Measurements from ENCODE around the gene DYNLT1.

DYNLT1 gene

DNA sequence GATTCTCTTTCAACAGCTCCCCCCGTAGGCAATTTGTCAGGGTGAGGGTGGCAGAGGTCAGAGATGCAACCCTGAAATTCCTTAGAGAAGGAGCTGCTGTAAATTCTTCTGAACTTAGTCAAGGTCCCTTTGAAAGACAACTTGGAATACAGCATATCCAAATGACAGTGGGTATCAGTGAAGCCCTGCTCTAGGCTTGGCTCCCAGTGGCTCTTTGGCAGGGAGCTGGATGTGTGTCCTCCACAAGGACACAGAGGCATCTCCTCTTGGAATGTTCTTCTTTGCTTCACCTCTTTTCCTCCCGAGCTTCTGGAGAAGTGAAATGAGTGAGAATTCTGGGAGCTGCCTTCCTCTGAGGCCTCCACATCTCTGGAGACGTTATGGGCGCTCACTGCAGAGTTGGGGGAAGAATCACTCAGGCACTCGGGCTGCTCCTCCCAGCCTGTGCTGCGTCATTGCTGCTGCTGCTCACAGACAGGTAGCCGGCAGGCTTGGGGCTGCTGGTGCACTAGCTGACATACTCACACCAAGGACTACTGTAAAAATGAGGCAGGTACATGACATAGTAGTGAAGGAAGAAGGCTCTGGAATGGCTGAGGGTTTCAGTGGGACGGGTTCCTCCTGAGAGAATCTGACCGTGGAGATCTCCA lies 34.1 kb downstream of the DYNLT1 start:
- Histone ChIP-seq H3K79me2 (ENCODE audit: insufficient read depth, low read length) (no peaks in the 10 kb centered on the region), H3K9me2 (replicated peaks; ENCODE audit: low read depth, low read length) (no peaks in the 10 kb centered on the region), H3K9ac (ENCODE audit: low read depth, low read length, poor library complexity, severe bottlenecking) (no peak overlapping the region), H3K27me3 (ENCODE audit: insufficient read depth, low read length, poor library complexity, severe bottlenecking) (no peaks in the 10 kb centered on the region), H4K20me1 (ENCODE audit: insufficient read depth, low read length, poor library complexity, severe bottlenecking) (no peaks in the 10 kb centered on the region), H3K4me1 (ENCODE audit: insufficient read depth, low read length, poor library complexity, severe bottlenecking) (no peaks in the 10 kb centered on the region), H3K4me2 (ENCODE audit: low read depth, low read length, poor library complexity, severe bottlenecking) (no peak overlapping the region), H3K9me3 (ENCODE audit: insufficient read depth, low read depth, low read length) (no peaks in the 10 kb centered on the region), H2AFZ (ENCODE audit: low read length) (no peak overlapping the region), H3F3A (ENCODE audit: low read depth) (no peaks in the 10 kb centered on the region), H3K36me3 (ENCODE audit: insufficient read depth, low read length) (peaks cover 69% of the 10 kb centered on the region; the same call in 1 of the 2 replicates), H3K4me3 (ENCODE audit: low read length, poor library complexity, severe bottlenecking) (no peak overlapping the region)
- TF ChIP-seq, protein P1, sequence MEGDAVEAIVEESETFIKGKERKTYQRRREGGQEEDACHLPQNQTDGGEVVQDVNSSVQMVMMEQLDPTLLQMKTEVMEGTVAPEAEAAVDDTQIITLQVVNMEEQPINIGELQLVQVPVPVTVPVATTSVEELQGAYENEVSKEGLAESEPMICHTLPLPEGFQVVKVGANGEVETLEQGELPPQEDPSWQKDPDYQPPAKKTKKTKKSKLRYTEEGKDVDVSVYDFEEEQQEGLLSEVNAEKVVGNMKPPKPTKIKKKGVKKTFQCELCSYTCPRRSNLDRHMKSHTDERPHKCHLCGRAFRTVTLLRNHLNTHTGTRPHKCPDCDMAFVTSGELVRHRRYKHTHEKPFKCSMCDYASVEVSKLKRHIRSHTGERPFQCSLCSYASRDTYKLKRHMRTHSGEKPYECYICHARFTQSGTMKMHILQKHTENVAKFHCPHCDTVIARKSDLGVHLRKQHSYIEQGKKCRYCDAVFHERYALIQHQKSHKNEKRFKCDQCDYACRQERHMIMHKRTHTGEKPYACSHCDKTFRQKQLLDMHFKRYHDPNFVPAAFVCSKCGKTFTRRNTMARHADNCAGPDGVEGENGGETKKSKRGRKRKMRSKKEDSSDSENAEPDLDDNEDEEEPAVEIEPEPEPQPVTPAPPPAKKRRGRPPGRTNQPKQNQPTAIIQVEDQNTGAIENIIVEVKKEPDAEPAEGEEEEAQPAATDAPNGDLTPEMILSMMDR (conservative IDR thresholded peaks at IDR 0.05; ENCODE audit: low read length): no peak
- TF ChIP-seq EZH2phosphoT487 (IDR thresholded peaks at IDR 0.05; ENCODE audit: borderline replicate concordance): no peak

DNA sequence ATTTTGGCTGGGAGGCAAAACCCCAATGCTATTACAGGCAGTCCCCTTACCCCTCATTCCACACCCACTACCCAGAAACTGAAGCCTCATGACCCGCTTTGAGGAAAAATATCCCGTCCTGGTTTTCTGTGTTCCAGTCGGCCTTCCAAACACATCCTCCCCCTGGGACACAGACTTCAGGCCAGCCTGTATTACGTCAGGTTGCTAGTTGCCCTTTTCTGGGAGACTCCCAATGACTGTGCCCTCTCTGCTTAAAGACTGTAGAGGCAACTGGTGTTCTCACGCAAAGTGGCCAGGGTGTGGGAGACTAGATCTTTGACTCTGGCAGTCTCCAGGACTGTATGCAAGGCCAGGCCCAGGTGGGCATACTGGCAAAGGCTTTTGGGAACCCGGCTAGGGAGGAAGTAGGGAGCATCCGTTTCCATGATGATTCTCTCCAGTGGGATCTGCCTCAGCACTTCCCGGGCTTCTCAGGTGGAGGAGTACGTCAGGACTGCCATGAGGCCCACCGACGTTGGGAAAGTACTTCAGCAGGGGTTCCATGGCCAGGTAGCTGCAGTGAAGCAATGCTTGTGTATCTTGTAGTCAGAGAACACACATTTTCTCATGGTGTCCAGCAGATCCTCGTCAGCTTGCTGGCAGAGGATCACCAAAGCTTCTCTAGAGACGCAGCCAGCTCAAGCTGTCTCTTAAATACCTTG lies 34.9 kb downstream of the DYNLT1 start:
- H3K79me2 ChIP-seq (ENCODE audit: insufficient read depth, low read length): no peaks in the 10 kb centered on the region
- H4K20me1 ChIP-seq (ENCODE audit: insufficient read depth, low read length, poor library complexity, severe bottlenecking): no peaks in the 10 kb centered on the region
- H3K9me3 ChIP-seq (ENCODE audit: insufficient read depth, low read depth, low read length): no peaks in the 10 kb centered on the region
- H3K4me2 ChIP-seq (ENCODE audit: low read depth, low read length, poor library complexity, severe bottlenecking): no peak overlapping the region
- no peak overlapping the region for H3K4me3 ChIP-seq (ENCODE audit: low read length, poor library complexity, severe bottlenecking)
- no peak for TF ChIP-seq EZH2phosphoT487 (IDR thresholded peaks at IDR 0.05; ENCODE audit: borderline replicate concordance)
- TF ChIP-seq, protein P1 (conservative IDR thresholded peaks at IDR 0.05; ENCODE audit: low read length): no peak
- H3K27me3 ChIP-seq (ENCODE audit: insufficient read depth, low read length, poor library complexity, severe bottlenecking): no peaks in the 10 kb centered on the region
- H3F3A ChIP-seq (ENCODE audit: low read depth): no peaks in the 10 kb centered on the region
- no peaks in the 10 kb centered on the region for H3K4me1 ChIP-seq (ENCODE audit: insufficient read depth, low read length, poor library complexity, severe bottlenecking)
- no peaks in the 10 kb centered on the region for H3K9me2 ChIP-seq (replicated peaks; ENCODE audit: low read depth, low read length)
- no peak overlapping the region for H3K9ac ChIP-seq (ENCODE audit: low read depth, low read length, poor library complexity, severe bottlenecking)
- H2AFZ ChIP-seq (ENCODE audit: low read length): no peak overlapping the region
- peaks cover 72% of the 10 kb centered on the region; the same call in 1 of the 2 replicates for H3K36me3 ChIP-seq (ENCODE audit: insufficient read depth, low read length)

DNA sequence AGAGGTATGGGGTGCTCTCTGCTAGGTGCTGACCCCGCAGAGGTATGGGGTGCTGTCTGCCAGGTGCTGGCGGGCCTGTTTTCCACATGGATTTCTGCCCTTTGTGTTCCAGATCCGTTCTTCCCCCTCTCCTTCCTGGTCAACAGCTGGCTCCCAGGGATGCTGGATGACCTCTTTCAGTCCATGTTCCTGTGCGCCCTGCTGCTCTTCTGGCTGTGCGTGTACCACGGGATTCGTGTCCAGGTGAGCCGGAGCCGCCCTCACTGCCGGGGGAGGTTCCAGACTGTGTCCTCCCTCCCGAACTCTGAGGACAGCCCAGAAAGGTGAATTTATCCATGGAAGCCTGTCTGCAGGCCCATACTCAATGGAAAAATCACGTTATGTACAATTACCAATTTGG lies 36.3 kb downstream of the DYNLT1 start:
- no peaks in the 10 kb centered on the region for H3K9me2 ChIP-seq (replicated peaks; ENCODE audit: low read depth, low read length)
- H3K9ac ChIP-seq (ENCODE audit: low read depth, low read length, poor library complexity, severe bottlenecking): no peak overlapping the region
- no peaks in the 10 kb centered on the region for H3K4me1 ChIP-seq (ENCODE audit: insufficient read depth, low read length, poor library complexity, severe bottlenecking)
- H3K27me3 ChIP-seq (ENCODE audit: insufficient read depth, low read length, poor library complexity, severe bottlenecking): no peaks in the 10 kb centered on the region
- H3K4me2 ChIP-seq (ENCODE audit: low read depth, low read length, poor library complexity, severe bottlenecking): no peak overlapping the region
- H3K9me3 ChIP-seq (ENCODE audit: insufficient read depth, low read depth, low read length): no peaks in the 10 kb centered on the region
- H3F3A ChIP-seq (ENCODE audit: low read depth): no peaks in the 10 kb centered on the region
- no peak overlapping the region for H2AFZ ChIP-seq (ENCODE audit: low read length)
- no peaks in the 10 kb centered on the region for H4K20me1 ChIP-seq (ENCODE audit: insufficient read depth, low read length, poor library complexity, severe bottlenecking)
- H3K4me3 ChIP-seq (ENCODE audit: low read length, poor library complexity, severe bottlenecking): no peak overlapping the region
- H3K36me3 ChIP-seq (ENCODE audit: insufficient read depth, low read length): peaks cover 77% of the 10 kb centered on the region; the same call in 1 of the 2 replicates
- no peak for TF ChIP-seq EZH2phosphoT487 (IDR thresholded peaks at IDR 0.05; ENCODE audit: borderline replicate concordance)
- TF ChIP-seq, protein P1 (conservative IDR thresholded peaks at IDR 0.05; ENCODE audit: low read length): no peak
- no peaks in the 10 kb centered on the region for H3K79me2 ChIP-seq (ENCODE audit: insufficient read depth, low read length)

Measured in Loucy (cell line).